ENCODE results near the gene B4GALT1. TPM values are rescaled to one million over a fixed set of nuclear protein-coding genes. Genes with fewer than 3 reads are reported as not detected.

The B4GALT1 gene
- total RNA-seq, 2 experiments from 2014 or later: 41.2 to 41.4 TPM

GRCh38 chr9:33190021-33190705, 23.0 kb upstream of the B4GALT1 start:
- CTCF ChIA-PET: interaction anchor here (1.9 kb wide), 1 partner anchor 36 kb away, joined by 5 read pairs; no protein-coding TSS in a partner anchor
- H3K36me3 Mint-ChIP-seq (ENCODE audit: low read depth): no peaks in the 10 kb centered on the region
- no peaks in the 10 kb centered on the region for H3K4me1 Mint-ChIP-seq (ENCODE audit: low read depth)
- no peak overlapping the region for H3K27ac Mint-ChIP-seq
- POLR2A ChIA-PET: interaction anchor here (1.3 kb wide), 1 partner anchor 20 kb away, joined by 3 read pairs; no protein-coding TSS in a partner anchor
- DNase-seq (no peak), ATAC-seq (no peak)
- TF ChIP-seq, protein P1, sequence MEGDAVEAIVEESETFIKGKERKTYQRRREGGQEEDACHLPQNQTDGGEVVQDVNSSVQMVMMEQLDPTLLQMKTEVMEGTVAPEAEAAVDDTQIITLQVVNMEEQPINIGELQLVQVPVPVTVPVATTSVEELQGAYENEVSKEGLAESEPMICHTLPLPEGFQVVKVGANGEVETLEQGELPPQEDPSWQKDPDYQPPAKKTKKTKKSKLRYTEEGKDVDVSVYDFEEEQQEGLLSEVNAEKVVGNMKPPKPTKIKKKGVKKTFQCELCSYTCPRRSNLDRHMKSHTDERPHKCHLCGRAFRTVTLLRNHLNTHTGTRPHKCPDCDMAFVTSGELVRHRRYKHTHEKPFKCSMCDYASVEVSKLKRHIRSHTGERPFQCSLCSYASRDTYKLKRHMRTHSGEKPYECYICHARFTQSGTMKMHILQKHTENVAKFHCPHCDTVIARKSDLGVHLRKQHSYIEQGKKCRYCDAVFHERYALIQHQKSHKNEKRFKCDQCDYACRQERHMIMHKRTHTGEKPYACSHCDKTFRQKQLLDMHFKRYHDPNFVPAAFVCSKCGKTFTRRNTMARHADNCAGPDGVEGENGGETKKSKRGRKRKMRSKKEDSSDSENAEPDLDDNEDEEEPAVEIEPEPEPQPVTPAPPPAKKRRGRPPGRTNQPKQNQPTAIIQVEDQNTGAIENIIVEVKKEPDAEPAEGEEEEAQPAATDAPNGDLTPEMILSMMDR (IDR thresholded peaks at IDR 0.05): no peak
- H3K27me3 Mint-ChIP-seq: no peaks in the 10 kb centered on the region
- no peak overlapping the region for H3K4me3 Mint-ChIP-seq
- intact Hi-C loops (cut with micrococcal nuclease): no loop called here
- H3K9me3 Mint-ChIP-seq: no peaks in the 10 kb centered on the region

DNA sequence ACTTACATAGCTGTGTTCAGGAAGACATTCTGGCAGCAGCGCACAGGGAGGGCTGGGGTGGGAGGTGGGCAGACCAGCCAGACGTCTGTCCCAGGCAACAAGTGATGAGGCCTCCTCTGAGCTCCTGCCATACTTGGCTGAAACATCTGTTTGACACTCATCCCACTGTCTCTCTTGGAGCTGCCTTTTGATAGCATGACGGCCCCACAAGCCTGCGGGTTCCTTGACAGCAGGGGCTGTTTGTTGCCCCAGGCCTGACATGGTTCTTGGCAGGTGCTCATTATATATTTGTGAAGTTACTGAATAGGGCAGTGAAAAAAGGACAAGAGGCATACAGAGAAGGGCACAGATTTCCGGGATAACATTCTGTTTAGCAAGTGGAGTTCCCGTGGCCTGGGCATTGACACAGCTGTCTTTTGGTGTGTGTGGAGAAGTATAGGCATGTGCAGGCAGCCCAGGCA, 22.2 kb upstream of the B4GALT1 start:
- ChIA-PET CTCF (interaction anchor here (1.9 kb wide), 1 partner anchor 37 kb away, joined by 5 read pairs; no protein-coding TSS in a partner anchor), POLR2A (interaction anchor here (1.3 kb wide), 1 partner anchor 21 kb away, joined by 3 read pairs; no protein-coding TSS in a partner anchor)
- intact Hi-C loops (cut with micrococcal nuclease): no loop called here
- no peak for ATAC-seq
- Mint-ChIP-seq H3K27ac (no peak overlapping the region), H3K4me1 (ENCODE audit: low read depth) (no peaks in the 10 kb centered on the region), H3K9me3 (no peaks in the 10 kb centered on the region), H3K27me3 (no peaks in the 10 kb centered on the region), H3K36me3 (ENCODE audit: low read depth) (no peaks in the 10 kb centered on the region), H3K4me3 (no peak overlapping the region)
- TF ChIP-seq, protein P1 (IDR thresholded peaks at IDR 0.05): no peak
- DNase-seq: no peak

- Mint-ChIP-seq H3K4me3 (no peak overlapping the region), H3K36me3 (ENCODE audit: low read depth) (no peaks in the 10 kb centered on the region), H3K9me3 (no peaks in the 10 kb centered on the region), H3K27me3 (no peaks in the 10 kb centered on the region), H3K4me1 (ENCODE audit: low read depth) (no peaks in the 10 kb centered on the region), H3K27ac (no peak overlapping the region)
- ChIA-PET CTCF (interaction anchor here (1.9 kb wide), 1 partner anchor 38 kb away, joined by 5 read pairs; no protein-coding TSS in a partner anchor), POLR2A (no interaction called here)
- intact Hi-C loops (cut with micrococcal nuclease): no loop called here
- ATAC-seq (no peak), DNase-seq (no peak)
- TF ChIP-seq, protein P1 (IDR thresholded peaks at IDR 0.05): no peak
These were observed 21.6 kb upstream of the B4GALT1 start for GRCh38 chr9:33188711-33189110.

GRCh38 chr9:33187519-33188218, 20.5 kb upstream of the B4GALT1 start:
- intact Hi-C loops (cut with micrococcal nuclease): no loop called here
- TF ChIP-seq, protein P1 (IDR thresholded peaks at IDR 0.05): no peak
- ATAC-seq: no peak
- DNase-seq: no peak
- Mint-ChIP-seq H3K4me1 (ENCODE audit: low read depth) (no peaks in the 10 kb centered on the region), H3K27ac (no peak overlapping the region), H3K9me3 (no peaks in the 10 kb centered on the region), H3K27me3 (no peaks in the 10 kb centered on the region), H3K36me3 (ENCODE audit: low read depth) (no peaks in the 10 kb centered on the region), H3K4me3 (no peak overlapping the region)
- POLR2A ChIA-PET: no interaction called here
- CTCF ChIA-PET: interaction anchor here (1.3 kb wide), 1 partner anchor 17 kb away, joined by 4 read pairs; no protein-coding TSS in a partner anchor

Data from activated CD8-positive, alpha-beta T cell treated with anti-CD3 and anti-CD28 coated beads for 36 hours (primary cell).